GM12878 (cell line): Measurements from ENCODE around the gene GABBR2. TPM values are rescaled to one million over a fixed set of nuclear protein-coding genes. Genes with fewer than 3 reads are reported as not detected.

Experiments used
- ATAC-seq: fragments of 200-7000 bp; cut with Tn5 transposase; 3 replicates; pipeline ENCODE4 v1.9.1; 2020; ENCODE audit warnings: mild to moderate bottlenecking, moderate library complexity
- BruUV-seq: library from RNA; stranded (reverse); fragments of 400-500 nt; replicated peaks from 2 replicates; lab custom pipeline; 2021; lab: Mats Ljungman, UMichigan
- CTCF ChIA-PET: fragments of 300-600 bp; sonication (Branson Sonifier 250); formaldehyde crosslinking; extraction: SDS; loops from one replicate; lab custom pipeline; 2021; ENCODE audit warnings: inconsistent platforms; lab: Yijun Ruan, JAX
- POLR2A ChIA-PET: fragments of 350-600 bp; formaldehyde crosslinking; extraction: SDS; loops from one replicate; lab custom pipeline; 2021; ENCODE audit warnings: inconsistent platforms; lab: Charles Lee
- RAD21 ChIA-PET: fragments of 300-600 bp; sonication (Branson Sonifier 250); formaldehyde crosslinking; loops from one replicate; lab custom pipeline; 2023; ENCODE audit warnings: antibody characterized with exemption; ENCODE audit not compliant: unreplicated experiment; lab: Charles Lee
- SMC1A ChIA-PET: fragments of 300-600 bp; sonication (Branson Sonifier 250); formaldehyde crosslinking; loops from one replicate; lab custom pipeline; 2023; ENCODE audit not compliant: unreplicated experiment, uncharacterized antibody; lab: Charles Lee
- DNase-seq: peaks from one replicate; pipeline ENCODE4 v3.0.0-alpha.2; 2011; ENCODE audit warnings: low read depth, low spot score
- FAIRE-seq: peaks from 3 replicates; lab custom pipeline; 2011; peaks lifted over from hg19 to GRCh38; lab: Jason Lieb, UNC
- H2AFZ ChIP-seq: 2 replicates; pipeline ENCODE4 v1.6.0; 2011; ENCODE audit warnings: low read depth, low read length, control low read depth; ENCODE audit not compliant: control insufficient read depth
- H3K27ac ChIP-seq: 2 replicates; pipeline ENCODE4 v1.5.1; 2011; ENCODE audit warnings: control low read depth; ENCODE audit not compliant: control insufficient read depth, insufficient read depth
- H3K27me3 ChIP-seq, 2 experiments: replicated peaks in 1 of 2; 2 replicates each; pipeline versions ENCODE4 v1.6.0 to v1.6.1; 2011; ENCODE audit warnings: low read length in 1 of 2; ENCODE audit not compliant: control insufficient read depth in 2 of 2, insufficient read depth in 2 of 2
- H3K36me3 ChIP-seq, 2 experiments: 2 replicates each; pipeline ENCODE4 v1.5.1; 2011; ENCODE audit warnings: low read length in 1 of 2; ENCODE audit not compliant: control insufficient read depth in 2 of 2, insufficient read depth in 2 of 2
- H3K4me1 ChIP-seq: 2 replicates; pipeline ENCODE4 v1.6.1; 2011; ENCODE audit warnings: mild to moderate bottlenecking, low read length, moderate library complexity, mixed read lengths; ENCODE audit not compliant: control insufficient read depth, insufficient read depth
- H3K4me2 ChIP-seq: 2 replicates; pipeline ENCODE4 v1.6.0; 2011; ENCODE audit warnings: control low read depth; ENCODE audit not compliant: control insufficient read depth, insufficient read depth
- H3K4me3 ChIP-seq: fragments of 200-600 bp; sonication (generic); 2 replicates; pipeline ENCODE4 v1.5.1; 2016
- H3K79me2 ChIP-seq: 2 replicates; pipeline ENCODE4 v1.6.0; 2011; ENCODE audit warnings: low read length; ENCODE audit not compliant: control insufficient read depth, insufficient read depth
- H3K9ac ChIP-seq: 2 replicates; pipeline ENCODE4 v1.8.0; 2011; ENCODE audit warnings: low read length, control low read depth, mixed read lengths; ENCODE audit not compliant: control insufficient read depth, insufficient read depth
- H3K9me3 ChIP-seq: replicated peaks from 3 replicates; pipeline ENCODE4 v1.5.1; 2011; ENCODE audit warnings: mild to moderate bottlenecking, low read length; ENCODE audit not compliant: control insufficient read depth, insufficient read depth
- H4K20me1 ChIP-seq: 2 replicates; pipeline ENCODE4 v1.6.0; 2011; ENCODE audit not compliant: control insufficient read depth, insufficient read depth
- CEBPB ChIP-seq, 2 experiments: fragments of 150-350 bp in 1 of 2; IDR thresholded peaks; 2 replicates each; pipeline ENCODE4 v1.6.1; 2012 to 2014; ENCODE audit warnings: low read depth in 2 of 2, low read length in 2 of 2, borderline replicate concordance in 1 of 2, inconsistent platforms in 1 of 2
- NRF1 ChIP-seq: conservative IDR thresholded peaks from 2 replicates; pipeline ENCODE4 v1.6.1; 2011; ENCODE audit warnings: mild to moderate bottlenecking, low read depth, low read length, improper control_type of control experiment
- POLR2AphosphoS2 ChIP-seq: IDR thresholded peaks from 2 replicates; pipeline ENCODE4 v1.6.1; 2011; ENCODE audit warnings: low read depth, mild to moderate bottlenecking, low read length, improper control_type of control experiment, moderate library complexity
- RAD51 ChIP-seq: fragments of 450-650 bp; IDR thresholded peaks from 2 replicates; pipeline ENCODE4 v1.6.1; 2016; ENCODE audit warnings: moderate library complexity, mild to moderate bottlenecking, inconsistent platforms
- SRF ChIP-seq, 2 experiments: IDR thresholded peaks; 2 replicates each; pipeline ENCODE4 v1.6.1; 2011; ENCODE audit warnings: low read depth in 2 of 2, low read length in 2 of 2, mild to moderate bottlenecking in 1 of 2, moderate library complexity in 1 of 2
- WGBS: methylation state at CpG from one replicate; pipeline ENCODE4 v1.1.6; 2016; ENCODE audit warnings: low lambda C conversion rate; ENCODE audit not compliant: insufficient replicate concordance, insufficient coverage; ENCODE audit errors: missing lambda C conversion rate; 5-methylcytosine and 5-hydroxymethylcytosine counted together
- in situ Hi-C: fragments of 300-500 bp; cut with MboI; formaldehyde crosslinking; loops from 9 replicates; pipeline ENCODE4 v1.14.3; 2018; ENCODE audit warnings: mixed read lengths
- intact Hi-C: fragments of 100-400 bp; cut with micrococcal nuclease; formaldehyde crosslinking; loops from one replicate; pipeline ENCODE4 v1.14.2; 2022; ENCODE audit not compliant: unreplicated experiment
- polyA plus RNA-seq, 11 experiments: library from polyadenylated mRNA; depleted of rRNA in 4 of 11; unstranded in 6 of 11; stranded (reverse) in 5 of 11; fragments of >200 nt; fragmentation: Nextera tagmentation in 4 of 11; fragmentation: Illumina TruSeq in 1 of 11; extraction: Ambion mirVana in 4 of 11; extraction: Trizol in 1 of 11; gene quantifications; 1 replicate in 1 of 11; 2 replicates in 10 of 11; pipeline versions ENCODE4 v1.2.1 to v1.2.3, GENCODE V29; 2011 to 2016; ENCODE audit warnings: inconsistent platforms in 2 of 11, missing spikeins in 2 of 11, low read depth in 1 of 11
- total RNA-seq, 4 experiments: library from RNA; depleted of rRNA in 3 of 4; stranded (reverse); fragments of >200 nt in 3 of 4; fragmentation: Illumina TruSeq in 1 of 4; extraction: Trizol in 1 of 4; gene quantifications; 2 replicates each; pipeline versions ENCODE4 v1.2.1 to v1.2.3, GENCODE V29; 2013 to 2021
- TF ChIP-seq, protein P1 (sequence below): IDR thresholded peaks from 2 replicates; pipeline ENCODE4 v1.6.1; 2011; ENCODE audit warnings: borderline replicate concordance, low read depth, mild to moderate bottlenecking, moderate library complexity, low read length; ENCODE audit not compliant: insufficient read depth, poor library complexity, severe bottlenecking

GABBR2 gene
- total and polyA plus RNA-seq, 10 of the 15 experiments (the other 5 are each of a cell fraction or from before 2014, with no cell fraction given), result 0.02 to 2.2 (median 0.06) TPM; not detected in 2

GRCh38 chr9:98334796-98335195 is 373.9 kb downstream of the GABBR2 start:
- H3K79me2 ChIP-seq, result no peaks in the 10 kb centered on the region
- H3K27me3 ChIP-seq, result peaks cover 2 to 6% of the 10 kb centered on the region in 2 experiments; a peak in 3 of 4 replicates
- no peak overlapping the region for H3K27ac ChIP-seq
- ChIA-PET SMC1A (no interaction called here), CTCF (interaction anchor here (0.8 to 2.0 kb wide), 2 partner anchors 270 to 441 kb away, joined by 3 to 8 read pairs; no protein-coding TSS in a partner anchor), POLR2A (no interaction called here), RAD21 (no interaction called here)
- H3K4me3 ChIP-seq, result no peak overlapping the region
- ATAC-seq, result no peak
- TF ChIP-seq NRF1, result no peak
- no peak for TF ChIP-seq CEBPB (IDR thresholded peaks at IDR 0.05; ENCODE audit: borderline replicate concordance in 1 of 2, low read depth in 2 of 2, low read length in 2 of 2)
- no peak for TF ChIP-seq POLR2AphosphoS2
- TF ChIP-seq RAD51, result no peak
- 33% methylated on average over 3 of the region's 3 CpGs for WGBS
- H3K4me1 ChIP-seq, result no peaks in the 10 kb centered on the region
- no peaks in the 10 kb centered on the region for H3K36me3 ChIP-seq
- no peak overlapping the region for H3K4me2 ChIP-seq
- BruUV-seq, result no TSS peak
- H3K9me3 ChIP-seq, result no peaks in the 10 kb centered on the region
- H4K20me1 ChIP-seq, result no peaks in the 10 kb centered on the region
- H2AFZ ChIP-seq, result no peak overlapping the region
- DNase-seq, result no peak
- intact Hi-C loops (no loop called here), in situ Hi-C loops (no loop called here)
- no peak overlapping the region for H3K9ac ChIP-seq
- FAIRE-seq, result no peak

- Histone ChIP-seq H3K4me1 (no peaks in the 10 kb centered on the region), H3K4me3 (no peak overlapping the region), H3K27me3 (peaks cover 5 to 6% of the 10 kb centered on the region in 2 experiments; a peak in 3 of 4 replicates), H3K36me3 (no peaks in the 10 kb centered on the region), H3K79me2 (no peaks in the 10 kb centered on the region), H2AFZ (no peak overlapping the region), H3K9me3 (no peaks in the 10 kb centered on the region), H3K4me2 (no peak overlapping the region), H4K20me1 (no peaks in the 10 kb centered on the region), H3K9ac (no peak overlapping the region), H3K27ac (no peak overlapping the region)
- CTCF ChIA-PET, result interaction anchor here (2.0 kb wide), 1 partner anchor 442 kb away, joined by 8 read pairs; no protein-coding TSS in a partner anchor
- RAD21 ChIA-PET, result no interaction called here
- no TSS peak for BruUV-seq
- DNase-seq (no peak), FAIRE-seq (no peak), ATAC-seq (no peak)
- WGBS, result 21% methylated on average over 5 of the region's 5 CpGs
- POLR2A ChIA-PET, result no interaction called here
- in situ Hi-C loops, result no loop called here
- SMC1A ChIA-PET, result no interaction called here
- intact Hi-C loops, result no loop called here
- TF ChIP-seq, protein P1, sequence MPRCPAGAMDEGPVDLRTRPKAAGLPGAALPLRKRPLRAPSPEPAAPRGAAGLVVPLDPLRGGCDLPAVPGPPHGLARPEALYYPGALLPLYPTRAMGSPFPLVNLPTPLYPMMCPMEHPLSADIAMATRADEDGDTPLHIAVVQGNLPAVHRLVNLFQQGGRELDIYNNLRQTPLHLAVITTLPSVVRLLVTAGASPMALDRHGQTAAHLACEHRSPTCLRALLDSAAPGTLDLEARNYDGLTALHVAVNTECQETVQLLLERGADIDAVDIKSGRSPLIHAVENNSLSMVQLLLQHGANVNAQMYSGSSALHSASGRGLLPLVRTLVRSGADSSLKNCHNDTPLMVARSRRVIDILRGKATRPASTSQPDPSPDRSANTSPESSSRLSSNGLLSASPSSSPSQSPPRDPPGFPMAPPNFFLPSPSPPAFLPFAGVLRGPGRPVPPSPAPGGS, result no peak
- no peak for TF ChIP-seq SRF (IDR thresholded peaks at IDR 0.05; ENCODE audit: low read depth in 2 of 2, low read length in 2 of 2)
These were observed 374.8 kb downstream of the GABBR2 start for GRCh38 chr9:98333703-98334582.
